Small intestine (tissue), 7 donors: ENCODE results near the gene CEP164. TPM values are rescaled to one million over a fixed set of nuclear protein-coding genes. Genes with fewer than 3 reads are reported as not detected.

Experiments
- DNase-seq, 2 donors: peaks; one replicate each; pipeline versions ENCODE4 v3.0.0 to v3.0.0-alpha.2; 2013
- FAIRE-seq: peaks from 2 replicates; lab custom pipeline; 2012; peaks lifted over from hg19 to GRCh38; lab: Jason Lieb, UNC
- H3K27ac ChIP-seq, 3 donors: one replicate each; pipeline ENCODE4 v1.5.1; 2013; ENCODE audit warnings: low read length in 2 of 3, mild to moderate bottlenecking in 2 of 3, control low read depth in 1 of 3, inconsistent platforms in 1 of 3, low read depth in 1 of 3, moderate library complexity in 1 of 3
- H3K27me3 ChIP-seq, 3 donors: one replicate each; pipeline ENCODE4 v1.6.1; 2013; ENCODE audit warnings: low read length in 3 of 3, inconsistent platforms in 1 of 3; ENCODE audit not compliant: control insufficient read depth in 3 of 3, insufficient read depth in 3 of 3
- H3K36me3 ChIP-seq, 3 donors: one replicate each; pipeline ENCODE4 v1.6.1; 2013; ENCODE audit warnings: low read length in 3 of 3, inconsistent platforms in 1 of 3, low read depth in 1 of 3, mild to moderate bottlenecking in 1 of 3, moderate library complexity in 1 of 3; ENCODE audit not compliant: control insufficient read depth in 3 of 3, insufficient read depth in 2 of 3
- H3K4me1 ChIP-seq, 3 donors: one replicate each; pipeline ENCODE4 v1.6.1; 2013; ENCODE audit warnings: low read length in 2 of 3, inconsistent platforms in 1 of 3, low read depth in 1 of 3, mild to moderate bottlenecking in 1 of 3, moderate library complexity in 1 of 3; ENCODE audit not compliant: control insufficient read depth in 3 of 3, insufficient read depth in 2 of 3
- H3K4me3 ChIP-seq, 3 donors: one replicate each; pipeline ENCODE4 v1.5.1; 2013; ENCODE audit warnings: low read length in 3 of 3, control low read depth in 1 of 3, inconsistent platforms in 1 of 3, low read depth in 1 of 3, mild to moderate bottlenecking in 1 of 3, moderate library complexity in 1 of 3
- H3K9me3 ChIP-seq, 2 donors: one replicate each; pipeline ENCODE4 v1.6.1; 2013; ENCODE audit warnings: low read depth in 1 of 2, low read length in 1 of 2; ENCODE audit not compliant: control insufficient read depth in 2 of 2, insufficient read depth in 1 of 2
- WGBS, 3 donors: extraction: QIAGEN DNeasy Blood & Tissue Kit; methylation state at CpG; one replicate each; pipeline ENCODE4 v1.1.7; 2013; 5-methylcytosine and 5-hydroxymethylcytosine counted together
- polyA plus RNA-seq, 4 donors: library from polyadenylated mRNA; stranded (reverse) in 3 of 4; unstranded in 1 of 4; fragments of 200-250 nt in 3 of 4; fragments of 120-200 nt in 1 of 4; gene quantifications; one replicate each; pipeline versions ENCODE4 v1.2.1 to v1.2.3, GENCODE V29; 2013
- donor health status: healthy with polysubstance abuse.
- donor health status: control.
- donor health status: control.
- donor health status: Bipolar disorder and iron deficiency.
- donor health status: healthy.

CEP164 gene
- polyA plus RNA-seq, 4 donors, result 2.9 to 23.9 (median 8.8) TPM

DNA sequence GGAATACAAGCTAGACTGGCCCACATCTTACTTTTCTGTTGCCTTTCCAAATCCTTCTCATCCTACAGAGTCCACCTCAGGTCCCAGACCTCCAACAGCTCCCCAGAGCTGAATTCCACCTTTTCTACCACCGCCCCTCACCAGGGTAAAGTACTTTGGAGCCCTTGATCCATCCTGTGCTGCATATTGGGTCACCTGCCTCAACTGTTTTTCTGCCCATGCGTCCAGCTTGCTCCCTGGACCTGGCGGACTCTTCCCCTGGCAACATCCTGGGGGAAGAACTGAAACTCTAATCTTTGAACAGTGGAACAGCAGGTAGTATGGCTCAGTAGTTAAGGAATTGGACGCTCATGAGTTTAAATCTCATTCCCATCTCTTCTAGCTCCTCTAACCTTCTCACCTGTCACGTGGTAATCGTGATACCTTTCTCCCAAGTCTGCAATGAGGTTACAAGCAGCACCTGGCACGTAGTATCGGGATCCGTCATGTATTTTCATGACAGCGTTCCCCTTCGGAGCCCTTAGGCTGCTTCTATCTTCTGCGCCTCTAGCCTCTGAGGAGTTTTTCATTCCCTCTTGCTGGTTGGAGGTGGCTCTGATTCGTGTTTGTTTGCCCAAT is 98.1 kb downstream of the CEP164 start:
- DNase-seq (no peak), FAIRE-seq (no peak)
- H3K4me3 ChIP-seq, result no peak overlapping the region
- H3K9me3 ChIP-seq, result no peaks in the 10 kb centered on the region
- WGBS, 3 donors, result 47 to 58% (median 53%) methylated on average over 13 of the region's 13 CpGs
- H3K4me1 ChIP-seq, result peaks cover 0 to 8% (median 0%) of the 10 kb centered on the region in 3 donors
- peaks cover 0 to 2% (median 0%) of the 10 kb centered on the region in 3 donors for H3K36me3 ChIP-seq
- H3K27me3 ChIP-seq, result peaks cover 0 to 2% (median 0%) of the 10 kb centered on the region in 3 donors
- no peak overlapping the region for H3K27ac ChIP-seq

DNA sequence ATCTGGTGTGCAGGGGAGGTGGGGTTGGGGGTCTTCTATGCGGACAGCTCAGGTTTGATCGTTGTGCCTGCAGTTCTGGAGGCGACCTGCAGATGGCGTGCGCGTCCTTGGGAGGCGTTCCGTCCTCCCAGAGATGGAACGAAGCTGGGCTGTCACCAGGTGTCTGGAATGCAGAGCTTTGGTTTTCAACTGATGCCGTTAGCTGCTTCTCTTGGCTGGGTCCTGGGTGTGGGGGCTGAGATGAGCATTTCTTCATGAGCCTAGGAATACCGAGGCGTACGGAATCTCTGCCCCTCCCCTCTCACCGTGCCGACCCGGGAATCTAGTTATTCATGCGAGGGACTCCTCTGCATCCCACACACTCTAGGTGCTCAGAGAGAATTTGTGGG is 98.6 kb downstream of the CEP164 start:
- DNase-seq, result peak; percentile 40 to 77
- WGBS, 3 donors, result 5 to 9% (median 5%) methylated on average over 17 of the region's 17 CpGs
- Histone ChIP-seq H3K9me3 (no peaks in the 10 kb centered on the region), H3K27me3 (peaks cover 0 to 2% (median 0%) of the 10 kb centered on the region in 3 donors), H3K4me1 (peaks cover 0 to 8% (median 0%) of the 10 kb centered on the region in 3 donors), H3K36me3 (peaks cover 0 to 2% (median 0%) of the 10 kb centered on the region in 3 donors), H3K4me3 (no peak overlapping the region), H3K27ac (no peak overlapping the region)
- no peak for FAIRE-seq

DNA sequence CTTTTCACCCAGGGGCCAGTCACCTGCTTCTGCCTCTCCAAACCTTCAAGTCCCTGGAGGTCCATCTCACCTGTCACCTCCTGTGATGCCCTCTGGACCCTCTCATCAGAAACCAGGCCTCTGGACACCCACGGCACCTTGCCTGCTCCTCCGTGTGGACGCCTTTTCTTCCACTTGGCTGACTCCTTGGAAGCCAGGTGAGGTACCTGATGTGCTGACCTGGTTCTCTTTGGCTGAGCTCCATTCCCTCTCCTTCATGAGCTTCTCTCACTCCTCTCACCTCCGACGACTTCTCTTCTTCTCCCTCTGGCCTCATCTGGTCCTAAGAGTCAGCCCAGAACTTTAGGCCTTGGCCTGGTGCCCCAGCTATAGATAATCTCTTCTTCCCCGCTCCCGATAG is 99.3 kb downstream of the CEP164 start:
- H3K9me3 ChIP-seq, result no peaks in the 10 kb centered on the region
- WGBS, 3 donors, result 66 to 80% (median 77%) methylated on average over 7 of the region's 7 CpGs
- peaks cover 0 to 2% (median 0%) of the 10 kb centered on the region in 3 donors for H3K27me3 ChIP-seq
- H3K36me3 ChIP-seq, result peaks cover 0 to 2% (median 0%) of the 10 kb centered on the region in 3 donors
- no peak overlapping the region for H3K27ac ChIP-seq
- H3K4me3 ChIP-seq, result no peak overlapping the region
- FAIRE-seq (no peak), DNase-seq (no peak)
- peaks cover 0 to 8% (median 0%) of the 10 kb centered on the region in 3 donors for H3K4me1 ChIP-seq

DNA sequence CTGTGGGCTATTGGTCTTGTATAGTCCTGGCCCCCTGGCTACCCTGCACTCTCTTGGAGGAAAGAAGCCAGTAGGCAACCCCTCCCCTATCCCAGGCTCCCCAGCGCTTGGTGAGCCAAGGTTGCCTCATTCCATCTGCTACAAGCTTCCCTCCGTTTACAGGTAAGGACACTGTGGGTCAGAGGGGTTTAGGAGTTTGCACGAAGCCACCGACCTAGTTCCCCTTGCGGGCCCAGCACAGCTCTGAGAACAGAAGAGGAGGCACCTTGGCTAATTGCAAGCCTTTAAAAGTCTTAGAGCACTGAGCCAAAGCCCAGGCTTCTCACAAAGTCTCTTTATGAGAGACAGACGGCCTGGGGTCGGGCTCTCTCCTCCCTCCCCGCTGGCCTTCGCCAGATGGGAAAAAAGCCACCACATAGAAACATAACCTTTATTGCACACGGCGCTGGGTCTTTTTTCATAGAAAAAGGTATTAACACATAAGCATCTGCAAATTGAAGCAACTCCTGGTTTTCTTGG is 99.8 kb downstream of the CEP164 start:
- Histone ChIP-seq H3K27ac (no peak overlapping the region), H3K4me1 (peaks cover 0 to 8% (median 0%) of the 10 kb centered on the region in 3 donors), H3K4me3 (no peak overlapping the region), H3K9me3 (no peaks in the 10 kb centered on the region), H3K36me3 (peaks cover 0 to 5% (median 0%) of the 10 kb centered on the region in 3 donors), H3K27me3 (peaks cover 0 to 2% (median 0%) of the 10 kb centered on the region in 3 donors)
- DNase-seq (no peak), FAIRE-seq (no peak)
- WGBS, 3 donors, result 89 to 91% (median 90%) methylated on average over 11 of the region's 11 CpGs

DNA sequence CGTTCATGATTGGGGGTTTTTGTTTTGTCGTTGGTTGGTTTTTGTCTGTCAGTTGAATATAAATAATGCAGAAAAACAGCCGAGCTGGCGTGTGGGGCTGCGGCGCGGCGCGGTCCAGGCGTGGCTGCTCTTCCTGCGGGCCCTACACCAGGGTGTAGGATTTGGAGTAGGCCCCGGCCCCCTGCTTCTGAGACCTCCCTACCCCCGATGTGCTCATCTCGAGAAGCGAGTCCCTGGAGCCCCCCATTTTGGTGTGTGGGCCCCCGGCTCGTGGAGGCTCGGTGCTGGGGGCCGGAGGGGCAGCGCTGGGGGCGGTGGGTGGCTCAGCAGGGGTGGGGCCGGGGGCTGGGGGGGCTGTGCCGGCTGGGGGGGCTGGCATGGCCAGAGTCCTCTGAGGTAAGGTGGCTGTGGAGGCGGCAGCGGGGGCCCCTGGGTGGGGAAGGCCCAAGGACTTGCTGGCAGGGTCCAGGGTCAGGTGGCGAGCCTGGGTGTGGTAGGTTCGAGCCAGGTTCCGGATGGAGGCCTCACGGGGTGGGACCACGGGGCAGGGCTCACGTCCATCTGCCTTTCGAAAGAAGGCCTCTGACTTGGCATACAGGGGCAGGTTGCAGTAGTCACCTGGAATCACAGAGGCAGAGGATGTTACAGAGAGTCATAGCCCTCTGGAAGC is 100.7 kb downstream of the CEP164 start:
- Histone ChIP-seq H3K4me1 (peaks cover 0 to 8% (median 0%) of the 10 kb centered on the region in 3 donors), H3K36me3 (peaks cover 0 to 9% (median 0%) of the 10 kb centered on the region in 3 donors), H3K27me3 (peaks cover 0 to 2% (median 0%) of the 10 kb centered on the region in 3 donors), H3K4me3 (no peak overlapping the region), H3K27ac (no peak overlapping the region), H3K9me3 (no peaks in the 10 kb centered on the region)
- peak in 1 of 2 donors; percentile 42 for DNase-seq
- FAIRE-seq, result no peak
- WGBS, 3 donors, result 70 to 80% (median 76%) methylated on average over 28 to 32 of the region's 32 CpGs

DNA sequence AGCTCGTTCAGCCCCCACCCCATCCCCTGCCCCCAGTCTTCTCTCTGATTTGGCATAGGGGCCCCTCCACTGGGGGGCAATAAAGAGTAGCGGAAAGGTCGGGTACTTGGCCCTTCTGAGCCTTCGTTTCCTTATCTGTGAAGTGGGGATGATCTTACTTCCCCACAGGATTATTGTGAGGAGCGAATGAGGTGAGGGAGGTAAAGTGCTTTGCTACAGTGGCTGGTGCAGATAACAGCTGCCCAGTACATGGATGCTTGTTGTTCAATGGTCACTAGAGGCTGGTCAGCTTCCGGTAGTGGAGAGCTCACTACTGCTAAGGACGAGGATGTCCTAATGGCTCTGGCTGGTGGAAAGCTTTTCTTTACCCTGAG is 101.2 kb downstream of the CEP164 start:
- Histone ChIP-seq H3K36me3 (peaks cover 0 to 9% (median 0%) of the 10 kb centered on the region in 3 donors), H3K4me1 (peaks cover 0 to 8% (median 0%) of the 10 kb centered on the region in 3 donors), H3K4me3 (no peak overlapping the region), H3K27me3 (peaks cover 0 to 2% (median 0%) of the 10 kb centered on the region in 3 donors), H3K9me3 (no peaks in the 10 kb centered on the region), H3K27ac (no peak overlapping the region)
- WGBS, 3 donors, result 45 to 70% (median 51%) methylated on average over 7 of the region's 7 CpGs
- FAIRE-seq (no peak), DNase-seq (no peak)

DNA sequence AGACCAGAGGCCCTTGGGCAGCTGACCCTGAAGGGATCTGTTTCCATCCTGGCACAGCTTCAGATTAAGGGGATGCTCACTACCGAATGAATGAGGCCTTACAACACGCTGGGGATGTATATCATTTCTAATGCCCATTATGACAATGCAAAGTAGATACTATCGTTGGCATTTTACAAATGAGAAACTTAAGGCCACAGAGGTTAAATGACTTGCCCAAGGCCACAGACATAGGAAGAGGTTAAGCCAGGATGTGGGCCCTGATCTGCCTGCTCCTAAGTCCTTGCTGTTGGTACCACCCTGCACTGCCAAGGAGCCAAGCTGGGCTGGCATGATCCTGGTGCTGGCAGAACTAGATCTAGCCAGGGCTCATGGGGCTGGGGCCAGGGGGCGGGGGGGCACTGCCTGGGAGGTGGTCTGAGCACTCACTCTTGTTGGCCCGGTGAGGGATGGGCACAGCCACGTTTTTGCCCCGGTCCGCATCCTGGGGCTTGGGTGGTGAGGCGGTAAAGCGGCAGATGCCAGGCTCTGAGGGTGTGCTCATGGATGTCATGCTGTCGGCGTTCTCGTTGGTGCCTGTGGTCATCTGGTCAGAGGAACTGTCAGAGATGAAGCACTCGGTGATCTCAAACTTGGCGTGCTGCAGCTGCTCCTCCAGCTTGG is 102.8 kb downstream of the CEP164 start:
- Histone ChIP-seq H3K27ac (no peak overlapping the region), H3K9me3 (no peaks in the 10 kb centered on the region), H3K4me1 (peaks cover 0 to 8% (median 0%) of the 10 kb centered on the region in 3 donors), H3K27me3 (no peaks in the 10 kb centered on the region), H3K36me3 (peaks cover 0 to 9% (median 0%) of the 10 kb centered on the region in 3 donors), H3K4me3 (no peak overlapping the region)
- WGBS, 3 donors, result 83 to 88% (median 86%) methylated on average over 15 of the region's 15 CpGs
- FAIRE-seq, result no peak
- DNase-seq, result no peak

DNA sequence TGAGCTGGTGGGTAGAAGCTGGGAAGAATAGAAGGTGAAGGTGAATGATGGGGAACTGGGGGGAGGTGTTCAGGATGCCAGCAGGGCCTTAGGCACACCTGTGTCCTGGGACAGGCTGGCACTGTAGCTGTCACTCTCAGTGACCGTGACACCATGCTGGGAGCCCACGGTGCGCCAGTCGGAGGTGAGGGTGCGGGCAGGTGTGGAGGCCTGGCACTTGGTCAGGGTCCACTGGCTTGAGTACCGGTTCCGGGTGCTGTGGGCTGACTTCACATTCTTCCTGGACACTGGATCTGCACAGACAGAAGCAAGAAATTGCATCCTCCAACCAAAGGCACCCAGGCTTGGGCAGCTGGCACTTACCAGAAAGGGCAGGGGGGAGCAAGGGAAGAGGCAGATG is 103.8 kb downstream of the CEP164 start:
- Histone ChIP-seq H3K27ac (no peak overlapping the region), H3K4me3 (no peak overlapping the region), H3K4me1 (peaks cover 0 to 6% (median 0%) of the 10 kb centered on the region in 3 donors), H3K27me3 (no peaks in the 10 kb centered on the region), H3K36me3 (peaks cover 0 to 9% (median 0%) of the 10 kb centered on the region in 3 donors), H3K9me3 (no peaks in the 10 kb centered on the region)
- DNase-seq (no peak), FAIRE-seq (no peak)
- WGBS, 3 donors, result 89 to 95% (median 91%) methylated on average over 7 of the region's 7 CpGs
